ENCODE data around the gene LONP1.

Gene LONP1

DNA sequence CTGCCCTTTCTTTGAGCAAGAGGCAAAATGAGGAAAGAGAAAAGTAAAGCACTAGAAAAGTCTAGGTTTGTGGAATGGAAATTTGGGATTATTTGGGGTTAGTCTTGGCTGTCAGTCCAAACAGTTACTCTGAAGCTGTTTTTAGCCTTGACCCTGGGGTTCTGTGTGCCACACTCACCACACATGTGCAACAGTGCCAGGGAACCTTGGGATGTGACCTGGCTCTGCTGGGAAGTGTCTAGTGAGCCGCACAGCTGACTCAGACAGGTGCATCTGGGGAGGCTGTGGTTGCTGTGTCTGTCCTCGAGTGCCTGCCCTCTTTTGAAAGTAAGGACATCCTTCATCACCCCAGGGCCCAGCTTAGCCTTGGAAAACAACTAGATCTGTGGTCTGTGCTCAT lies 55.4 kb downstream of the LONP1 start:
- ATAC-seq: no peak
- Mint-ChIP-seq H3K9me3 (no peaks in the 10 kb centered on the region), H3K4me1 (peaks cover 31% of the 10 kb centered on the region), H3K4me3 (no peak overlapping the region), H3K27ac (no peak overlapping the region), H3K27me3 (no peaks in the 10 kb centered on the region)
- DNase-seq: no peak

DNA sequence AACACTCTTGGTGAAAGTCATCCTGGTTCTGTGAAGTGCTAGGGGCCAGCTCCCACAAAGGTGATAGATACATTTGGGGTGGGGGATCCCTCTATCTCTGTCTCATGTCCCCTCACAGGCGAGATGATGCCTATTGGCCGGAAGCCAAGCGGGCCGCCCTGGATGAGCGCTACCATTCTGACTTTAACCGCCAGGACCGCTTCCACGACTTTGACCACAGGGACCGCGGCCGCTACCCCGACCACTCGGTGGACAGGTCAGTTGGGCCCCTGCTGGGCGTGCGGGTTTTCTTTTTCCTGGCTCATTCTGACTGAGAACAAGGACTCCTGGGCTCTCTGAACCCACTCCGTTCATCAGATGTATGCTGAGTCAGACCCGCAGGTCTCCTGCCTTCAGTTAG lies 56.0 kb downstream of the LONP1 start:
- no peaks in the 10 kb centered on the region for H3K9me3 Mint-ChIP-seq
- H3K4me3 Mint-ChIP-seq: no peak overlapping the region
- DNase-seq: no peak
- peaks cover 31% of the 10 kb centered on the region for H3K4me1 Mint-ChIP-seq
- no peak overlapping the region for H3K27ac Mint-ChIP-seq
- no peak for ATAC-seq
- no peaks in the 10 kb centered on the region for H3K27me3 Mint-ChIP-seq

DNA sequence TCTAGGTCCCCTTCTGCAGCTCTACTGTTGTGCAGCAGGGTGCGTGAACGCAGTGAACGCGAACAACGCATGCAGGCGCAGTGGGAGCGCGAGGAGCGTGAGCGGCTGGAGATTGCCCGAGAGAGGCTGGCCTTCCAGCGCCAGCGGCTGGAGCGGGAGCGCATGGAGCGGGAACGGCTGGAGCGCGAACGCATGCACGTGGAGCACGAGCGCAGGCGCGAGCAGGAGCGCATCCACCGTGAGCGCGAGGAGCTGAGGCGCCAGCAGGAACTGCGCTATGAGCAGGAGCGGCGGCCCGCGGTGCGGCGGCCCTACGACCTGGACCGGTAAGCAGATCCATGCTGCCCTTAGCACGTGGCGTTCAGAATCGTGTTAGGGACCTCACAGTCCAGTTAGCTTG lies 58.5 kb downstream of the LONP1 start:
- Mint-ChIP-seq H3K9me3 (no peaks in the 10 kb centered on the region), H3K27ac (no peak overlapping the region), H3K4me3 (no peak overlapping the region), H3K27me3 (no peaks in the 10 kb centered on the region), H3K4me1 (peaks cover 21% of the 10 kb centered on the region)
- no peak for DNase-seq
- ATAC-seq: no peak

DNA sequence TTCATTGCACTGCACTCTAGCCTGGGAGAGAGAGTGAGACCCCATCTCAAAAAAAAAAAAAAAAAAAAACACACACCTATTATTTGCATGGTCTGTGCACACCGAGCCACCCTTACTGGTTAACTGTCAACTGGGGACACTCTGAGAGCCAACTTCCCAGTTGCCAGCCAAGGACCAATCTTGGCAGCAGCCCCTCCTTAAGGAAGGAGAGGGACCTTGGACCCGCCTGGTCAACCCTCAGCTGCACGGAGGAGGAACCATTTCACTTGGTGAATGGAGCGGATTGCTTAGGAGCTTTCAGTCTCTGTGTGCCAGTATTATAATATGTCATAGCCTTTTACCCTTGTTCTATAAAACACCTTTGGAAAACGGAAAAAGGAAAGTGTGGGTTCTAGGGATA lies 64.5 kb downstream of the LONP1 start:
- Mint-ChIP-seq H3K27me3 (no peaks in the 10 kb centered on the region), H3K4me3 (no peak overlapping the region), H3K27ac (no peak overlapping the region), H3K9me3 (no peaks in the 10 kb centered on the region), H3K4me1 (no peaks in the 10 kb centered on the region)
- ATAC-seq (no peak), DNase-seq (no peak)

DNA sequence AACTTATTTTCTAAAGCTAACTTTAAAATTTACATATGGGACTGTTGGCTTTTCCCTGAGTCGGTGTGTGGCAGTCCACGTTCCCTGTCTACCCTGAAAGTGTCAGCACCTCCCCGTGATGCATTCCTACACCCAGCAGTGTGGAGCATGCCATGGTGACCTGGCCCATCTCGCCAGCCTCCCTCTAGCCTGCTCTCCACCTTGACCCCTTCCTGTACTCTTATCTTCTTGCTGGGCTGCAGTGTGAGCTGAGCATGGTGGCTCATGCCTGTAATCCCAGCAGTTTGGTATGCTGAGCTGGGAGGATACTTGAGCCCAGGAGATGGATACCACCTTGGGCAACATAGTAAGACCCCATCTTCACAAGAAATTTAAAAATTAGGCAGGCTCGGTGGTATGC lies 65.0 kb downstream of the LONP1 start:
- no peak for ATAC-seq
- H3K27me3 Mint-ChIP-seq: no peaks in the 10 kb centered on the region
- peak overlapping the region in 1 of 2 donors; percentile 93 for H3K27ac Mint-ChIP-seq
- no peak for DNase-seq
- no peak overlapping the region for H3K4me3 Mint-ChIP-seq
- H3K9me3 Mint-ChIP-seq: no peaks in the 10 kb centered on the region
- H3K4me1 Mint-ChIP-seq: no peaks in the 10 kb centered on the region

DNA sequence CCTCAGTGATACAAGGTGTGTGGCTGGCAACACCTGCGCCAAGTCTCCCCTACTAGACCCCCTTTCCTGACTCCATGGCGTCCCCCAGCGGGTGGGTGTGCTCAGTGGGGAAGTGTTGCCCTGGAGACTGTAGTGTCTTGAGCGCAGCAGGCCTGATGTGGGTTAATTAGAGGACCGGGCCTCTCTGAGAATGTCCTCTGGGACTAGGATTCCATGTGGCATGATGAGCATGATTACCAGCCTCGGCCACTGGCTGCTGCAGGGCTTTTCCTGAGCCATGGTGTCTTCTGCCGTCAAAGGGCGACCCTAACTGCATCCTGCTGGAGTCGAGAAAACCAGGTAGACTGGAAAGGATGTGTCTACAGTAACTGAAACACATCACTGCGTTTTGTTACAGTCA lies 67.7 kb downstream of the LONP1 start:
- ATAC-seq: no peak
- Mint-ChIP-seq H3K27ac (no peak overlapping the region), H3K9me3 (no peaks in the 10 kb centered on the region)

DNA sequence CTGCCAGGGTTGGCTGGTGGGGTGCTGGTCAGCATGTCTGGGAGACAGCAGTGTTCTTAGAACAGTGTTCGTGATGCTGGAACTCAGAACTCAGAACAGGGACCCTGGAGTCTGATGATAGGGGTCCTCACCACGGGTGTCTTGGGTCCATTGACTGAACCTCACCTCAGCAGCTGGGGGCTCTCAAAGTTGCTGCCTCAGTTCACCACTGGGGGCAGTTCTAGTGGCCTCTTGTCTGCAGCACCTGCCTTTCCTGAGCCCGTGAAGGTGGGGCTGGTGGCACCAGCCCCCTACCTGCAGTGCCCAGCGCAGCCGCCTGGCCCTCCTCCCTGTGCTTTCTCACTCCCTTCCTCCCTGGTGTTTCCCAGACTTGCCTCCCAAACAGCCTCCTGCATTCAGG lies 68.6 kb downstream of the LONP1 start:
- Mint-ChIP-seq H3K27ac (peak overlapping the region in 1 of 2 donors; percentile 84), H3K4me1 (no peaks in the 10 kb centered on the region), H3K27me3 (no peaks in the 10 kb centered on the region), H3K4me3 (no peak overlapping the region), H3K9me3 (no peaks in the 10 kb centered on the region)
- ATAC-seq (no peak), DNase-seq (no peak)

More for the DNA sequence above, 67.7 kb downstream of the LONP1 start:
- H3K27me3 Mint-ChIP-seq: no peaks in the 10 kb centered on the region
- no peak for DNase-seq
- H3K4me1 Mint-ChIP-seq: no peaks in the 10 kb centered on the region
- no peak overlapping the region for H3K4me3 Mint-ChIP-seq

DNA sequence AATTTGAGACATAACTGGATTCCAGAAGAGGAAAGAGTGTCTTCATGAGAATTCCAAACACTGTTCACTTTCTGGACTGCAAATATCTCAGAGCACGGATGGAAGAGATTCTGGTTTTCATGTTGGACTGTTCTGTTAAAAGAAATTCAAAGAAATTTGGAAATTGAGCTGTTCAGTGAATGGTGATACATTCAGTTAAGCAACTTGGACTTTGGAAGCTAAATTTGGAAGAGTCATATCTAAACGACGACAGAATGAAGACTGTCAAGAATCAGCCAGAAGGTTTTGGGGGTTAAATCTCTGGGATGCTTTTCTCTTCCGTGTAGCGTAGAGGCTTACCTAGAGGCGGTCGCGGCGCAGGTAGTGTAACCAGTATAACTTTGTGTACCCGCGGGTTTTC lies 71.5 kb downstream of the LONP1 start:
- peak overlapping the region in 1 of 2 donors; percentile 15 for H3K27ac Mint-ChIP-seq
- H3K9me3 Mint-ChIP-seq: no peaks in the 10 kb centered on the region
- H3K4me1 Mint-ChIP-seq: peaks cover 17% of the 10 kb centered on the region
- DNase-seq: no peak
- H3K4me3 Mint-ChIP-seq: no peak overlapping the region
- no peaks in the 10 kb centered on the region for H3K27me3 Mint-ChIP-seq
- no peak for ATAC-seq

DNA sequence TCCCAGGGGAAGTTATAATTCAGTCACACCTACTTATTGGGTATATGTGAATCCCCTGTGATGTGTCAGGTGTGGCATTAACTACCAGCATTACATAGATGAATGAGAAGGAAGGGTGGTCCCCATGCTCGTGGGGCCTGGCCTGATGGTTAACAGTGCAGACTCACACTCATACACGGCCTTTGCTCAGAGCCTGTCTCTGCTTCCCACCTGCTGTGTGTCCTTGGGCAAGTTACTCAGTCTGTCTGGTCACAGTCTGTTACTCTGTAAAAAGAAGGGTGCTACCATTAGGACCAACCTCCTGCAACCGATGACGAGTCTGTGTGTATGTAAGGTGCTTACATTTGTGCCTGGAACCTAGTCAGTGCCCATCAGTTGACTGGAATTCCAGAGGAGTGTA lies 73.2 kb downstream of the LONP1 start:
- Mint-ChIP-seq H3K27ac (peak overlapping the region; percentile 49 to 78), H3K4me3 (no peak overlapping the region), H3K4me1 (peaks cover 19% of the 10 kb centered on the region), H3K27me3 (no peaks in the 10 kb centered on the region), H3K9me3 (no peaks in the 10 kb centered on the region)
- ATAC-seq (no peak), DNase-seq (no peak)

DNA sequence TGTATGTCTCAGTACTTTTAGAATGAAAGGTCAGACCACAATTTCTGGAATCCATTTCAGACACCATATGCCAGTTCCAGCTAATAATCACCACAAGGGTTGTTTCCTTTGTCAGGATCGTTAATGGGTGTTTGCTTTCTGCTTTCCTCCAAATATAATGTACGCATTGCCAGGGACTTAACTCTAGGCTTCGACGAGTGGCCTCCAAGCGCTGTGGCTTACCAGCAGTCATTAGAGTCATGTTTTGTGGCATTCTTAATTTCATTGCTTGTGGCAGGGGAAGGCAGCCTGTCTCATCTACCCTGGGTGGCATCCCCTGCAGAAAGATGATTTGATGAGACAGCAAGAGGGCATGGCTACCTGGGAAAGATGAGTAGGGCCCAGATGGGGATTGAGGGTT lies 74.5 kb downstream of the LONP1 start:
- no peak overlapping the region for H3K4me3 Mint-ChIP-seq
- no peaks in the 10 kb centered on the region for H3K9me3 Mint-ChIP-seq
- peaks cover 25% of the 10 kb centered on the region for H3K4me1 Mint-ChIP-seq
- no peaks in the 10 kb centered on the region for H3K27me3 Mint-ChIP-seq
- no peak for DNase-seq
- no peak for ATAC-seq
- peak overlapping the region; percentile 54 to 80 for H3K27ac Mint-ChIP-seq

DNA sequence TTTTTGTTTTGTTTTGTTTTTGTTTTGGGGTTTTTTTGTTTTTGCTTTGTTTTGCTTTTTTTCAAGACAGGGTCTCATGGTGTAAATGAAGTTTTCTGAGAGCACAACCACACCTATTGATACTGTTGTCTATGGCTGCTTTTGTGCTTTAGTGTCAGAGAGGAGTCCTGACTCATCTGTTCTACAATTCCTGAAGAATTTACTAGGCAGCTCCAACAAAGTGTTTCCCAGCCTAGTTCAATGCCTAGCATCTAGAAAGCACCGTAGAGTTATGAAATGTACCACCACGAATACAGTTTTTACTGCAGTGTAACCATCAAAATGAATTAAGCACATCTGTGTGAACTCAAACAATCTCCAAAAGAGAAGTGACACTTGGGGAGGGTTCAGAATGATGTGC lies 75.9 kb downstream of the LONP1 start:
- peak overlapping the region; percentile 44 to 83 for H3K27ac Mint-ChIP-seq
- H3K4me1 Mint-ChIP-seq: peaks cover 25% of the 10 kb centered on the region
- H3K27me3 Mint-ChIP-seq: no peaks in the 10 kb centered on the region

DNA sequence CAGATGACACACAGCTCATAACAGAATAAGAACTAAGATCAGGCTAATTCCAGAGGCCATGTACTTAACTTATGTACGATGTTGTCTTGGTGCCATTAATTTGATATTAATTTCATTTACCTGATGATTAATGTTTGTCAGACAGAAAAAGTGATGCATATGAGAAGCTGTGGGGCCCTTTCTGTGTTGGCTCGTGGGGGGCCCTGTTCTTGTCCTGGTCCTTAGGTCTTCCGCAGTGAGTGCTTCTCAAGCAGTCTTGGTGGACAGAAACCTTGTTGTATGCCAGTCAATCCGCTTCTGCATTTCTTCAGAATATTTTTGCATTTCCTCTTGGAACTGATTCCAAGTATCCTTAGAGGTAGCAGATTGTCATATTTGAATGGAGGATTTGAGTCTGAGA lies 76.9 kb downstream of the LONP1 start:
- ATAC-seq: no peak
- no peak overlapping the region for H3K27ac Mint-ChIP-seq
- no peak for DNase-seq
- H3K4me1 Mint-ChIP-seq: peaks cover 25% of the 10 kb centered on the region
- no peak overlapping the region for H3K4me3 Mint-ChIP-seq
- H3K9me3 Mint-ChIP-seq: no peaks in the 10 kb centered on the region
- H3K27me3 Mint-ChIP-seq: no peaks in the 10 kb centered on the region

More for the DNA sequence above, 75.9 kb downstream of the LONP1 start:
- Mint-ChIP-seq H3K9me3 (no peaks in the 10 kb centered on the region), H3K4me3 (no peak overlapping the region)
- DNase-seq (no peak), ATAC-seq (no peak)

DNA sequence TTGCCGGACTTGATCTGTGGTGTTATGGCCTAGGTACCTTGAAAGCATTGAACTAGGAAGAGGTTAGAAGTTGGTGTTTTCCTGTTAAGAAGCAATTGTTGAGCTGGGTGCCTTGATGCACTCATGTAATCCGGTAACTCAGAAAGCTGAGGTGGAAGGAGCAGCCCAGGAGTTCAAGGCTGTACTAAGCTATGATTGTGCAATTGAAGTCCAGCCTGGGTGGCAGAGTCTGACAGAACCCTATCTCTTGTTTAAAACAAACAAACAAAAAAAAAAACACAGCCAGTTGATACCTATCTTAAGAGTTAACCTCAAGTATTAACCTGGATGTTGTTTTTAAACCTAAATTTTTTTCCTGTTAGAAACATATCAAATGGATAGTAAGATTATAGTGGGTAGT lies 77.7 kb downstream of the LONP1 start:
- Mint-ChIP-seq H3K27ac (no peak overlapping the region), H3K27me3 (no peaks in the 10 kb centered on the region), H3K4me1 (peaks cover 25% of the 10 kb centered on the region), H3K9me3 (no peaks in the 10 kb centered on the region), H3K4me3 (no peak overlapping the region)
- no peak for DNase-seq
- ATAC-seq: no peak
